OCI-LY1 (cell line): Measurements from ENCODE around the gene IQCM.

Experiments used
- H2AFZ ChIP-seq: fragments of 200-600 bp; sonication (generic), shearing (Covaris generic); 2 replicates; pipeline ENCODE4 v1.6.0; 2014; ENCODE audit warnings: antibody characterized with exemption, mild to moderate bottlenecking, low read length
- H3F3A ChIP-seq: fragments of 200-600 bp; sonication (generic), shearing (Covaris generic); 2 replicates; pipeline ENCODE4 v1.6.0; 2014; ENCODE audit warnings: mild to moderate bottlenecking, antibody characterized with exemption, low read length, moderate library complexity; ENCODE audit not compliant: insufficient read depth
- H3K27ac ChIP-seq: fragments of 200-600 bp; sonication (generic); 2 replicates; pipeline ENCODE4 v1.5.1; 2014; ENCODE audit warnings: low read length, mixed run types, mild to moderate bottlenecking, low read depth; ENCODE audit not compliant: poor library complexity, severe bottlenecking
- H3K27me3 ChIP-seq: fragments of 200-600 bp; sonication (generic); 2 replicates; pipeline ENCODE4 v1.6.0; 2014; ENCODE audit warnings: antibody characterized with exemption, mild to moderate bottlenecking, low read length, moderate library complexity; ENCODE audit not compliant: insufficient read depth
- H3K36me3 ChIP-seq: fragments of 200-600 bp; sonication (generic); 2 replicates; pipeline ENCODE4 v1.6.1; 2014; ENCODE audit warnings: mild to moderate bottlenecking, antibody characterized with exemption, low read length, moderate library complexity, mixed read lengths; ENCODE audit not compliant: insufficient read depth
- H3K4me1 ChIP-seq: fragments of 200-600 bp; sonication (generic); 2 replicates; pipeline ENCODE4 v1.5.1; 2014; ENCODE audit warnings: mild to moderate bottlenecking, low read length, moderate library complexity; ENCODE audit not compliant: insufficient read depth, severe bottlenecking
- H3K4me2 ChIP-seq: fragments of 200-600 bp; sonication (generic), shearing (Covaris generic); 2 replicates; pipeline ENCODE4 v1.6.1; 2014; ENCODE audit warnings: low read length
- H3K4me3 ChIP-seq: fragments of 200-600 bp; sonication (generic); 2 replicates; pipeline ENCODE4 v1.5.1; 2014; ENCODE audit warnings: low read length, low read depth, mild to moderate bottlenecking, mixed read lengths; ENCODE audit not compliant: poor library complexity, severe bottlenecking
- H3K79me2 ChIP-seq: fragments of 200-600 bp; shearing (Covaris generic); 2 replicates; pipeline ENCODE4 v1.6.1; 2016; ENCODE audit warnings: mixed run types, low read length, mixed read lengths; ENCODE audit not compliant: insufficient read depth
- H3K9ac ChIP-seq: fragments of 200-600 bp; sonication (generic), shearing (Covaris generic); 2 replicates; pipeline ENCODE4 v1.6.1; 2014; ENCODE audit warnings: mild to moderate bottlenecking, low read length, mixed read lengths
- H3K9me2 ChIP-seq: fragments of 200-600 bp; sonication (generic), shearing (Covaris generic); 2 replicates; pipeline ENCODE4 v1.6.1; 2014; ENCODE audit warnings: low read depth, mild to moderate bottlenecking, low read length, mixed read lengths
- H3K9me3 ChIP-seq: fragments of 200-600 bp; shearing (Covaris generic); 2 replicates; pipeline ENCODE4 v1.6.1; 2014; ENCODE audit warnings: low read length, mixed read lengths
- H4K20me1 ChIP-seq: fragments of 200-600 bp; sonication (generic), shearing (Covaris generic); 2 replicates; pipeline ENCODE4 v1.6.0; 2016; ENCODE audit warnings: mild to moderate bottlenecking, low read length; ENCODE audit not compliant: insufficient read depth
- CTCF ChIP-seq: fragments of 200-600 bp; sonication (generic), shearing (Covaris generic); IDR thresholded peaks from 2 replicates; pipeline ENCODE4 v1.5.1; 2017; ENCODE audit warnings: mild to moderate bottlenecking, antibody characterized with exemption, low read length, moderate library complexity, mixed read lengths
- EZH2 ChIP-seq: fragments of 200-600 bp; sonication (generic), shearing (Covaris generic); IDR thresholded peaks from 2 replicates; pipeline ENCODE4 v1.8.0; 2017; ENCODE audit warnings: borderline replicate concordance, mixed run types, mild to moderate bottlenecking, antibody characterized with exemption, low read length, moderate library complexity, mixed read lengths

The IQCM gene

GRCh38 chr4:149825336-149825735, 9.7 kb upstream of the IQCM start:
- no peaks in the 10 kb centered on the region for H3K9me3 ChIP-seq
- no peaks in the 10 kb centered on the region for H3K27me3 ChIP-seq
- no peaks in the 10 kb centered on the region for H4K20me1 ChIP-seq
- no peak overlapping the region for H3K4me2 ChIP-seq
- no peaks in the 10 kb centered on the region for H3K79me2 ChIP-seq
- H3K27ac ChIP-seq, result no peak overlapping the region
- TF ChIP-seq EZH2 (no peak), CTCF (no peak)
- no peak overlapping the region for H3K4me3 ChIP-seq
- H3K9me2 ChIP-seq, result no peaks in the 10 kb centered on the region
- no peaks in the 10 kb centered on the region for H3K4me1 ChIP-seq
- H3K9ac ChIP-seq, result no peak overlapping the region
- H3F3A ChIP-seq, result no peaks in the 10 kb centered on the region
- no peaks in the 10 kb centered on the region for H3K36me3 ChIP-seq
- H2AFZ ChIP-seq, result no peak overlapping the region

- no peaks in the 10 kb centered on the region for H3K79me2 ChIP-seq
- H3K9me3 ChIP-seq, result no peaks in the 10 kb centered on the region
- TF ChIP-seq EZH2, result no peak
- no peak for TF ChIP-seq CTCF
- no peak overlapping the region for H2AFZ ChIP-seq
- H3K4me2 ChIP-seq, result no peak overlapping the region
- H3K4me3 ChIP-seq, result no peak overlapping the region
- no peaks in the 10 kb centered on the region for H3K9me2 ChIP-seq
- no peak overlapping the region for H3K27ac ChIP-seq
- H3K4me1 ChIP-seq, result no peaks in the 10 kb centered on the region
- no peaks in the 10 kb centered on the region for H3F3A ChIP-seq
- no peaks in the 10 kb centered on the region for H4K20me1 ChIP-seq
- H3K9ac ChIP-seq, result no peak overlapping the region
- no peaks in the 10 kb centered on the region for H3K36me3 ChIP-seq
- no peaks in the 10 kb centered on the region for H3K27me3 ChIP-seq
Measured at GRCh38 chr4:149823769-149824221, 8.2 kb upstream of the IQCM start.

GRCh38 chr4:149801416-149801815, 14.2 kb downstream of the IQCM start:
- TF ChIP-seq CTCF (no peak), EZH2 (no peak)
- H3F3A ChIP-seq, result no peaks in the 10 kb centered on the region

More at GRCh38 chr4:149801416-149801815, 14.2 kb downstream of the IQCM start:
- no peak overlapping the region for H3K4me2 ChIP-seq
- H3K9ac ChIP-seq, result no peak overlapping the region
- H3K27me3 ChIP-seq, result no peaks in the 10 kb centered on the region
- no peaks in the 10 kb centered on the region for H3K4me1 ChIP-seq
- no peak overlapping the region for H3K27ac ChIP-seq
- H2AFZ ChIP-seq, result no peak overlapping the region
- no peak overlapping the region for H3K4me3 ChIP-seq
- H3K9me2 ChIP-seq, result no peaks in the 10 kb centered on the region
- no peaks in the 10 kb centered on the region for H4K20me1 ChIP-seq
- no peaks in the 10 kb centered on the region for H3K79me2 ChIP-seq
- no peaks in the 10 kb centered on the region for H3K9me3 ChIP-seq
- H3K36me3 ChIP-seq, result no peaks in the 10 kb centered on the region
